ENCODE measurements around the gene PDE5A. TPM values are rescaled to one million over a fixed set of nuclear protein-coding genes. Genes with fewer than 3 reads are reported as not detected.

PDE5A gene
- total RNA-seq, 1 donor from 2014 or later = 27.1 TPM

DNA sequence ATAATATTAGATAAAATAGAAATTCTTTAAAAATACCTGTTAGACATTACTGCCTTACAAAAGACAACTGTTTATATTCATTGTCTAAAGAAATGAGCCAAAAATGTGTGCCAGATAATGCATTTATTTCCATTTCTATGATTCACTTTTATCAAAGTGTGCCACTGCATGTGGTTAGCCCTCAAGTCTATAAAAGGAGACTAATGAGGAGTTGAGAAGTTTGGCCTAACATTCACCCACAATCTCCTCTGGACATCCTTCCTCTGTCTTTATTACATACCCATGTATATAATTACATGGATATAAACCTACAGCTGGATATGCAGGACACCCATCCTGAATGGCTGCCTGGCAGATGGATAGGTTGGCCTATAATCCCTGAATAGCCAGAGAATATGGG, 42.6 kb upstream of the PDE5A start:
- DNase-seq (ENCODE audit: low spot score in 2 of 2, unreplicated experiment in 2 of 2) = no peak
- no peak overlapping the region for H3K4me3 Mint-ChIP-seq
- no peaks in the 10 kb centered on the region for H3K9me3 Mint-ChIP-seq
- H3K27ac Mint-ChIP-seq = no peak overlapping the region
- no peaks in the 10 kb centered on the region for H3K36me3 Mint-ChIP-seq
- H3K27me3 Mint-ChIP-seq (ENCODE audit: low read depth) = peaks cover 5% of the 10 kb centered on the region
- H3K4me1 Mint-ChIP-seq = peaks cover 26% of the 10 kb centered on the region
- TF ChIP-seq, protein P1, sequence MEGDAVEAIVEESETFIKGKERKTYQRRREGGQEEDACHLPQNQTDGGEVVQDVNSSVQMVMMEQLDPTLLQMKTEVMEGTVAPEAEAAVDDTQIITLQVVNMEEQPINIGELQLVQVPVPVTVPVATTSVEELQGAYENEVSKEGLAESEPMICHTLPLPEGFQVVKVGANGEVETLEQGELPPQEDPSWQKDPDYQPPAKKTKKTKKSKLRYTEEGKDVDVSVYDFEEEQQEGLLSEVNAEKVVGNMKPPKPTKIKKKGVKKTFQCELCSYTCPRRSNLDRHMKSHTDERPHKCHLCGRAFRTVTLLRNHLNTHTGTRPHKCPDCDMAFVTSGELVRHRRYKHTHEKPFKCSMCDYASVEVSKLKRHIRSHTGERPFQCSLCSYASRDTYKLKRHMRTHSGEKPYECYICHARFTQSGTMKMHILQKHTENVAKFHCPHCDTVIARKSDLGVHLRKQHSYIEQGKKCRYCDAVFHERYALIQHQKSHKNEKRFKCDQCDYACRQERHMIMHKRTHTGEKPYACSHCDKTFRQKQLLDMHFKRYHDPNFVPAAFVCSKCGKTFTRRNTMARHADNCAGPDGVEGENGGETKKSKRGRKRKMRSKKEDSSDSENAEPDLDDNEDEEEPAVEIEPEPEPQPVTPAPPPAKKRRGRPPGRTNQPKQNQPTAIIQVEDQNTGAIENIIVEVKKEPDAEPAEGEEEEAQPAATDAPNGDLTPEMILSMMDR (IDR thresholded peaks at IDR 0.05; ENCODE audit: unreplicated experiment) = no peak

DNA sequence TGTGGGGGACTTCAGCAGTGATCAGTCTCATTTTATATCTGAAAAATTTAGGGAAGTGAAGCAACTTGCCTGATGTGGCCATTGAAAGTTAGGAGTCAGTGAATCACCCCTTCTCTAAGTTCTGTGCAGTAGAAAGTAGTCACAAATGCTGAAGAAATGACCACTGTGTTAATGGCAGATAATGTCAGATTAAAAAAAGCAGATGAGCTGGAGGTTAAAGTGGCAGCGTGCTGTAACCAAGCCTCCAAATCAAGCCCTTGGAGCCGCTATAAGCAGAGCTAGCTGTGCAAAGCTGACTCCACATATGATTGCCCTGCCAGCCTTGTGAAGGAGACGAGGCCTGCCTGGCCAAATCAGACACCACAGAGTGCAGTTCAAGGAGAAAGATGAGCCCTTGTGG, 39.2 kb upstream of the PDE5A start:
- no peak for DNase-seq (ENCODE audit: low spot score in 2 of 2, unreplicated experiment in 2 of 2)
- no peaks in the 10 kb centered on the region for H3K36me3 Mint-ChIP-seq
- H3K27me3 Mint-ChIP-seq (ENCODE audit: low read depth) = peaks cover 10% of the 10 kb centered on the region
- no peak overlapping the region for H3K27ac Mint-ChIP-seq
- TF ChIP-seq, protein P1 (IDR thresholded peaks at IDR 0.05; ENCODE audit: unreplicated experiment) = no peak
- H3K4me1 Mint-ChIP-seq = peaks cover 40% of the 10 kb centered on the region
- H3K4me3 Mint-ChIP-seq = no peak overlapping the region
- H3K9me3 Mint-ChIP-seq = peaks cover 5% of the 10 kb centered on the region

DNA sequence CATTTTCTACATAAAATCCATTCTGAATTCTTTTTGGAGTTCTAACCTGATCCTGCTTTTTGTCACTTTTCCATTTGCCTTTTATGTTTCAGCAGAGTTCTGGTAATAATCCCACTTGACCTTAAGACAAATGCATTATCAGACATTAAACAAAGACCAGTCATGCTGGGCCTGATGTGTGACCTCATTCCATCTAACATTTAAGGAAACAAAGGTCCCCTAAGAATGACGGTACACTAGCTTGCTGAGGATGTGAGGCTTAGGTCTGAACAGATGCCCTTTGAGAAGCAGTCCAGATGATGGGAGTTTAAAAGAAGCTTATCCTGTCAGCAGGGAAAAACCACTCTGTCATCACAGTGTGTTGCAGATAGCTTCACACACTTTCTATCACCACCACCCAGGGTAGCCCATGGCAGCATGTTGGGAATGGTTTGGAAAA, 38.1 kb upstream of the PDE5A start:
- Mint-ChIP-seq H3K27ac (no peak overlapping the region), H3K4me1 (peaks cover 38% of the 10 kb centered on the region), H3K36me3 (no peaks in the 10 kb centered on the region), H3K9me3 (peaks cover 5% of the 10 kb centered on the region), H3K27me3 (ENCODE audit: low read depth) (peaks cover 13% of the 10 kb centered on the region), H3K4me3 (no peak overlapping the region)
- no peak for DNase-seq (ENCODE audit: low spot score in 2 of 2, unreplicated experiment in 2 of 2)
- TF ChIP-seq, protein P1 (IDR thresholded peaks at IDR 0.05; ENCODE audit: unreplicated experiment) = no peak

DNA sequence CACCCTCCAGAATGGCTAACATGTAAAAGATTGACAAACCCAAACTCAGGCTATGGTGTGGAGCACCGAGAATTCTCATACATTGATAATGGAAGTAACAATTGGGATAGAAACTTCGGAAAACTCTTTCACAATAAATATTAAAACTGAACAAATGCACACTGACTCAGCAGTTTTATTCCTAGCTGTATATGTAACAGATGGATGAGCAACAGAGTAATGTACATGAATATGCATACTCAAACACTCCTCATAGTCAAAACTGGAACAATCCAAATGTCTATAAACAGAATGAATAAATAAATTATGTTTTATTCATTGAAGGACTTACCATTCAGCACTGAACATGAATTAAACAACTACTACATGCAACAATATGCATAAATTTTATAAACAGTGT, 37.1 kb upstream of the PDE5A start:
- Mint-ChIP-seq H3K27me3 (ENCODE audit: low read depth) (peaks cover 13% of the 10 kb centered on the region), H3K4me1 (peaks cover 45% of the 10 kb centered on the region), H3K36me3 (no peaks in the 10 kb centered on the region), H3K4me3 (no peak overlapping the region), H3K27ac (no peak overlapping the region), H3K9me3 (peaks cover 5% of the 10 kb centered on the region)
- DNase-seq (ENCODE audit: low spot score in 2 of 2, unreplicated experiment in 2 of 2) = no peak
- TF ChIP-seq, protein P1 (IDR thresholded peaks at IDR 0.05; ENCODE audit: unreplicated experiment) = no peak

DNA sequence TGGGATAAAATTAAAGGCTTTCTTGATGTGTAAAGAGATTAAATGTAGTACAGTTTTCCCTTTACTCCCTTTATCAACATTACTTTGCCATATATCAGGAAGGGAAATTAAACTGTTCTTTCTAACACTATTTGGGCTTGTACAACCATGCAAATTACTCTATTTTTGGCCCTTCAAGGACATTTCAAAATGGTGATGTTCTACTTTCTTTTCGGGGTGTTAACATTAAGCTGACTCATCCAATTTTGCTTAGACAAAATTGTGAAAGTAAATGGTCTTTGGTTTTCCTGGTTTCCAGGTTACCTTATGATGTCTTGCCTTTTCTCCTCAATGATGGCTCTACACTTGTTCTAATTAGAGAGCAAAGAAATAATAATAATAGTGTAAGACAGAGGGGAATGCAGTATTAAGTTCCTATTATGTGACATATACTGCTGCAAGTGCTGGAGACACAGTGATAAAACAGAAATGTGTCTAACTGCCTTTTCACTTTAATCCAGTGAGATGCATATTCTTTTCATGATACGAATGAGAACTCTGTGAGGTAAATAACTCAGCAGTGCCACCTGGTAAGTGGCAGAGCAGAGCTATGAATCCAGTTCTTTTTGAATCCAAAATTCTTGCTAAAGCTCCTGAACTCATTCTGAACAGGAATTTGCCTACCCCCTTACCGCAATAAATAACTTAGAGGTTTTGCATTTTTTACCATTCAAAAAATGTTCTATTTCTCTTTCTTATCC, 35.7 kb upstream of the PDE5A start:
- H3K27ac Mint-ChIP-seq = no peak overlapping the region
- TF ChIP-seq, protein P1 (IDR thresholded peaks at IDR 0.05; ENCODE audit: unreplicated experiment) = no peak
- H3K36me3 Mint-ChIP-seq = no peaks in the 10 kb centered on the region
- H3K9me3 Mint-ChIP-seq = peaks cover 5% of the 10 kb centered on the region
- no peak for DNase-seq (ENCODE audit: low spot score in 2 of 2, unreplicated experiment in 2 of 2)
- peaks cover 50% of the 10 kb centered on the region for H3K4me1 Mint-ChIP-seq
- H3K27me3 Mint-ChIP-seq (ENCODE audit: low read depth) = peaks cover 9% of the 10 kb centered on the region
- H3K4me3 Mint-ChIP-seq = no peak overlapping the region
